Posterior cingulate gyrus (tissue), 11 donors: ENCODE results near the gene BICD1.
"Not testable (repeated sequence)": the region's sequence is repeated elsewhere in the genome, so short reads cannot be mapped to it uniquely, and the experiment has no call there.

Experiments
- DNase-seq, 10 donors: peaks; one replicate each; pipeline versions ENCODE4 v3.0.0 to v3.0.0-alpha.2; 2020 to 2021; ENCODE audit warnings: mixed read lengths in 3 of 10
- intact Hi-C: fragments of 100-400 bp; cut with DNase I; formaldehyde crosslinking; loops from one replicate; pipeline ENCODE4 v1.15.1; 2023

The BICD1 gene

DNA sequence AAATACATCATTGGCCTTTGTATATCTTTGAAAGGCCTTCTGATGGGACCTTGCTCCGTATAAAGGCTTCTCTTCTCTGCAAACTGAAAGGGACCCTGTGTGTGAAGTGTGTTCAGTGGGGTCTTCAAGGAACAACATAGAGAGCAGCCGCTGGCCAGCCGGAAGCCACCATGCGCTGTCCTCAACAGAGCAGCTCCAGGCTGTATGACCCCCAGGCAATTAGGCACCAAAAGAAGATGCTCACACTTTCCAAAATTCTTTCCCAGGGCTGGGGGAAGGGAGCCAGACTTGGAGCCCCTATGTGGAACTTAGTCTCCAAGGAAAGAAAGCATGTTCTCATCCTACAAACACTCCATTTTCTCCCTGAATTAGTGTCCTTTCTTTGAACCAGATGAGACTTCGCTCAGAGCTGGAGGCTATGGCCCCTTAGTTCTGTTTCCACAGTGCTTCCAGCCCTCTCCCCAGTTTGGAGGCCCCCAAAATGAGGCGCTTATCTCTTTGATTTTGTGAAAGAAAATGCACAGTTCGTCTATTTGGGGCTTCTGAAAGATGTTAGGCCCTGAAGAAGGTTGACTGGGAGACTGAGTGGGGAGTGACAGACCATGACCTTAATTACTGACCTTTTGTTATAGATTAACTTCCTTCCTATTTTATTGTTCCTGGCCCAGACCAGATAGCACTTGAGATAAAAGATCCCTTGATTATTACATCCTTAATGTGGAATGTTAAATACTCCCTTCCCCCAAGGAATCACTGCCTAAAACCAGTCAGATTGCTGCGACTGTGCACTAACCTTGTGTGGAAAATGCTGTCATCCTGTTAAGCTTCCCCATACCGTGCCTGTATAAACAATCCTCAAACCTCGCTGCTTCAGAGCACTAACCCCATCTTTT lies 164.4 kb downstream of the BICD1 start:
- peak in 5 of 10 donors; percentile 16 to 82 (median 35) for DNase-seq
- intact Hi-C loops = no loop called here

DNA sequence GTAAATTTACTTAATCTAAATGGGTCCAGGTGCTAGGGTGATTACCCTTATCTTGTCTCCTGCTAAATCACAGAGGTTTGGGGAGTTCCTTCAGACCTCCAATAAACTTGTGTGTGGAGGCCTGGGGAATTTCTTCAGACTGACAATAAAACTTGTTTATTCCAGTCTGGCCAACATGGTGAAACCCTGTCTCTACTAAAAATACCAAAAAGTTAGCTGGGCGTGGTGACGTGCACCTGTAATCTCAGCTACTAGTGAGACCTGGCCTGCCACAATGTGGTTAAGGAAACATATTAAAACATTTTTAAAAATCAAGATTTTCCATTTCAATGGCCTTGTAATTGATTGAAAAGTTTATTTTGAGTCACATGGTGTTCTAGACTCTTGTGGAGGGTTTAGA lies 165.8 kb downstream of the BICD1 start:
- no peak for DNase-seq
- intact Hi-C loops = no loop called here

DNA sequence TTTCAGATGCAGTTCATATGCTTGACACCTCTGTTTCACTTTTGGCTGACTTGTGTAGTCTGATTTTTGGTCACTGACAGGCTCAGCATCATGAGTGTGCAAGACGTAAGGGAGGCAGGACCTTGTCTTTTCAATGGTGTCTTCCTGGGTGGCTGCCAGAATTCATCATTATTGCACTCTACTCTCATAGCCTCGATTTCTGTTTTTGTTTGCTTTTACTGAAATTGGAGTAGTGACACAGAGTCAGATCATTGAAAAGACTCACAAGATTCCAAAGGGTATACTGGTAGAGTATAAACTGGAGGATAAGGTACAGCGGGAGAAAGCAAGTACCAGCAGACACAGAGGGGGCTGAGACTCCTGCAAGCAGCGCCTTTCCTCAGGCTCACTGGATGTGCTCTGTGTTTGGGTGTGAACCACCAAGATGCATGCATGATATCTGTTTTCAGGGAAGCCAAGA lies 166.4 kb downstream of the BICD1 start:
- no peak for DNase-seq
- intact Hi-C loops = no loop called here

GRCh38 chr12:32273712-32274111 lies 167.1 kb downstream of the BICD1 start:
- intact Hi-C loops = no loop called here
- no peak for DNase-seq

GRCh38 chr12:32274665-32275064 lies 168.0 kb downstream of the BICD1 start:
- no peak for DNase-seq
- intact Hi-C loops = no loop called here

DNA sequence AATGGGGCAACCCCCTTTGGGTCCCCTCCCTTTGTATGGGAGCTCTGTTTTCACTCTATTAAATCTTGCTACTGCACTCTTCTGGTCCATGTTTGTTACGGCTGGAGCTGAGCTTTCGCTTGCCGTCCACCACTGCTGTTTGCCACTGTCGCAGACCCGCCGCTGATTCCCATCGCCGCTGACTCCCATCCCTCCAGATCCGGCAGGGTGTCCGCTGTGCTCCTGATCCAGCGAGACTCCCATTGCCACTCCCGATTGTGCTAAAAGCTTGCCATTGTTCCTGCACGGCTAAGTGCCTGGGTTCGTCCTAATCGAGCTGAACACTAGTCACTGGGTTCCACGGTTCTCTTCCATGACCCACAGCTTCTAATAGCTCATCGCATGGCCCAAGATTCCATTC lies 168.9 kb downstream of the BICD1 start:
- intact Hi-C loops, DNase-seq: not testable (repeated sequence)

DNA sequence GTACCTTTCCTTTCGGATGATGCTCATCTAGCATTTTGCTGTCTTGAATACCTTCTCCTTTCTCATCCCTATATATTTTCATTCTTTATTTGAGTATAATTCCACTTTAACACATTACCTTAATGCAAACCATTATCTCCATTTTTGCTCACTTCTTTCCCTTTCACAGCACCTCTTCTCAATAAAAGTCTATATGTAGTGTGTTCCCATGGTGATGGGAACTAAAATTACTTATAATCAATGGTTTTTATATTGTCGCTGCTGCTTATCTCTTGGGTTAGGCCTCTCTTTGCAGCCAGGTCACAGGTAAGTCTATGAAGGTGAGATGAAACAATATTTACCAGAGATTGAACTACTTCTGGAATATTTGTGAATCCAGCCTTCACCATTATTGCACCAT lies 171.1 kb downstream of the BICD1 start:
- intact Hi-C loops = no loop called here
- no peak for DNase-seq

- no peak for DNase-seq
- intact Hi-C loops = no loop called here
These were observed 174.5 kb downstream of the BICD1 start for GRCh38 chr12:32281098-32281497.

- intact Hi-C loops = no loop called here
- no peak for DNase-seq
These were observed 177.9 kb downstream of the BICD1 start for GRCh38 chr12:32284561-32284960.

- intact Hi-C loops = no loop called here
- no peak for DNase-seq
These were observed 178.4 kb downstream of the BICD1 start for GRCh38 chr12:32285021-32285420.

GRCh38 chr12:32285489-32285888 lies 178.8 kb downstream of the BICD1 start:
- intact Hi-C loops = no loop called here
- DNase-seq = no peak

GRCh38 chr12:32290411-32290810 lies 183.8 kb downstream of the BICD1 start:
- no peak for DNase-seq
- intact Hi-C loops = no loop called here

DNA sequence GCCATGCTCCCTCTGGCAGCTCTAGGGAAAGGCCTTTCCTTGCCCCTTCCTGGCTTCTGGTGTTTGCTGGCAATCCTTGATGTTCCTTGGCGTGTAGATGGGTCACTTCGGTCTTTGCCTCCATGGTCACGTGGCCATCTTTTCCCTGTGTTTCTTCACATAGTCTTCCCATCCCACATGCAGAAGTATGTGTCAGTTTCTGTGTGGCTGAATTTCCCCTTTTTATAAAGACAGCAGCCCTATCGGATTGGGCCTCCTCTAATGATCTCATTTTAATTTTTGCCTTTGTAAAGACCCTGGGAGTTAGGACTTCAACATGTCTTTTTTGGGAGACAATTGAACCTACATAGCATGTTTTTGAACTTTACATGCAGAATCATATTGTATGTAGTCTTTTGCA lies 185.5 kb downstream of the BICD1 start:
- intact Hi-C loops = no loop called here
- DNase-seq = no peak

DNA sequence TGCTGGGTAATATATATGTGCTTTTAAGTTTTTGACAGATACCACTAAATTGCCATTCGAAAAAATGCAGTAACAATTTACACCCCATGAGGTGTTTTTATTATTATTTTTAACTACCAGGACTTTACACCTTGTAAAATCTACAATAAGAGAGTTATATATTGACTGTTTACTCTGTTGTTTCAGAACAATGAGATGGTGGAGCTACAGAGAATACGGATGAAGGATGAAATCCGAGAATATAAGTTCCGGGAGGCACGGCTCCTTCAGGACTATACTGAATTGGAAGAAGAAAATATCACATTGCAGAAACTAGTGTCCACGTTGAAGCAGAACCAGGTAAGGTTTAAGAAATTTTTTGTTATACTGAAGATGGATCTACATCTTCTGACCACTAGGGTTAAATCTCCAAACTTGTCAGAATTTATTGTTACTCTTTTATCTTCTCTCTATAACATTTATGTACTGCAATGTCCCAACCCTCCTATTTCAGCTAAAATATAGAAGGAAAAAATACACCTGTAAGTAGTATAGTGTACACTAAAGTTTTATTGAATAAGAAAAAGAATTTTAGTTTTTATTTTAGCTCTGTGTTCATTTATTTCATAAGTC lies 187.3 kb downstream of the BICD1 start:
- no peak for DNase-seq
- intact Hi-C loops = no loop called here

DNA sequence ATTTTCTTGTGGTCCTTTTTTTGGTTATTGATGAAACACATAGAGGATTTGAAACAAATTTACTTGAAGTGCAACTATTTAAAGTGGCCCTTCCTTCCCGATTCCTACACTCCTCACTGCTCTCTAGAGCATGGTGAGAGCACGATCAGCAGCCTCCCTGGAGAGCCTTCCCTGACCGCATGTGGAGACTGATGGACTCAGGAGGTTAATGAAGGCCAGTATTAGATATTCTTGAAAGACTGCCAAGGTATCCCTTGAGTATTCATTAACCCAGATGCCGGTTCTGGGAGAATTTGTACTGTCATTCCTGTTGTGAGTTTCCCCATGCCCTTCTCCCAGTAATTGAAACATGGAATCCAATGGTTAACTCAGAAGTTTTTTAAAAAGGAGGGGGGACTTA lies 189.9 kb downstream of the BICD1 start:
- no peak for DNase-seq
- intact Hi-C loops = no loop called here

DNA sequence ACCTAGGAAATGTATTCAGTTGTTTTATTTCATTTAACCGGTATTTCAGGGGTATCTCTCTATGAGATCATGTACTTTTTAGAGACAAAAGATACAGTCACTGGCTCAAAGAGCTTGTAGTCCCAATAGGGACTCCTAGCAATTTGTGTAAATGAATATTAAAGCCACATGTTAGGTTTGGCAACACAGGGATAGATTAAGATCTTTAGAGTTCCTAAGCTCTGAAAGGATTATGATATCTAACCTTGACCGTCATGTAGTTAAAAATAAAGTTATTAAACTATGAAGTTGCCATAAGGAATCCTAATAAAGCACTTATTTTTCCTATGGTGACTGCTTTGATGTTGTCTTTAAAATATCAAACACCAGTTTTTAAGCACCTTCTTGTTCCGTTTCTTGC lies 192.3 kb downstream of the BICD1 start:
- intact Hi-C loops = no loop called here
- no peak for DNase-seq

DNA sequence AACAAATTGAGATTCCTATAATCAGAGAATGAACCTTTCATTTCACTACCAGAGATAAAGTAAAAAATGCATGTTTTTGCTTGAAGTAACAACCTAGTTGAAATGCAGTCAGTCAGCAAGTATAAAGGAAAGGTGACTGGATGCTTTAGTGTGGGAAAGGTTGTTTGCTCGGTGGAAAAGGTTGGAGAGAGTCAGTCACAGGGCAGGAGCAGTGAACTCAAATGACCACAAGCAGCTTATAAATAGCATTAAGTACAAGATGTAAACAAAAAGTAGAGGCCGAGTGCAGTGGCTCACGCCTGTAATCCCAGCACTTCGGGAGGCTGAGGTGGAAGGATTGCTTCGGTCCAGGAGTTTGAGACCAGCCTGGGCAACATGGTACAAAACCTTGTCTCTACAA lies 194.6 kb downstream of the BICD1 start:
- intact Hi-C loops = loop anchor here (10.0 kb wide), 1 partner anchor 346 kb away; the partner anchor contains the start of gene RESF1

DNA sequence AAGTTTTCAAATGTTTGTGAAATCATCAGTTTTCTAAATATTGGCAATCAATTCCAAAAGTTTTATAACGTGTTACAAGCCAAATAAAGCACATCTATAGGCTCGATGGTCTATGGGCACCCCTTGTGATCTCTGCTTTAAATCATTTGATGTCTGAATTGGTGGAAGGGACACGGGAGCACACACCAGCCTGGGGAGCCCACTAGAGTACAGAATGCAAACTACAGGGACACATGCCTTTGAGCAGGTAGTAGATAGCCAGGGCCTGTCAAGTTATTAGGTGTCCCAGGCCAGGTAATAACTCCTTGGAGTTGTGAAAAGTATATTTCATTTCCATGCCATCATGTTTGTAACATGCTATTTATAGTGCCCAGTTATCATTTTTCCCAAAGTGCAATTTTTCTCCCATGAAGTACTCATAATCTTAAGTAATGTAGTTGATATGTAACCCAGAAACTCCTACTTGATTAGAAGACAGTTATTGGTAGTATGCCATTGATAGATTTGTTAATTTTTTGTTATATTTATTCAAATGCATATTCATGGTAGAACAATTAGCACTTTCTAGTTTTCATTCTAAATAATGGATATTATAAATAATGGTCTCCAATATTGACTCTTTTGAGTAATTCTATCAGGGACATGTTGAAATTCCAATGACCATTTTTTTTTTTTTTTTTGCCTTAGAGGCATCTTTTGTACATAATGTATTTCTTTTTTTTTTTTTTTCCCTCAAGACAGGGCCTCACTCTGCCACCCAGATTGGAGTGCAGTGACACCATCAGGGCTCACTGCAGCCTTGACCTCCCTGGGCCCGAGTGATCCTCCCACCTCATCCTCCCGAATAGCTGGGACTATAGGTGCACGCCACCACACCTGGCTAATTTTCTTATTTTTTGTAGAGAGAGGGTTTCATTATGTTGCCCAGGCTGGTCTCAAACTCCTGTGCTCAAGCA lies 195.8 kb downstream of the BICD1 start:
- DNase-seq = peak in 1 of 10 donors; percentile 5
- intact Hi-C loops = loop anchor here (1.0 to 10.0 kb wide), 2 partner anchors 242 to 348 kb away; partner anchors contain the start of gene RESF1

More for the DNA sequence above, 194.6 kb downstream of the BICD1 start:
- DNase-seq = no peak

- intact Hi-C loops = loop anchor here (10.0 kb wide), 1 partner anchor 348 kb away; the partner anchor contains the start of gene RESF1
- no peak for DNase-seq
These were observed 196.5 kb downstream of the BICD1 start for GRCh38 chr12:32303174-32303549.

DNA sequence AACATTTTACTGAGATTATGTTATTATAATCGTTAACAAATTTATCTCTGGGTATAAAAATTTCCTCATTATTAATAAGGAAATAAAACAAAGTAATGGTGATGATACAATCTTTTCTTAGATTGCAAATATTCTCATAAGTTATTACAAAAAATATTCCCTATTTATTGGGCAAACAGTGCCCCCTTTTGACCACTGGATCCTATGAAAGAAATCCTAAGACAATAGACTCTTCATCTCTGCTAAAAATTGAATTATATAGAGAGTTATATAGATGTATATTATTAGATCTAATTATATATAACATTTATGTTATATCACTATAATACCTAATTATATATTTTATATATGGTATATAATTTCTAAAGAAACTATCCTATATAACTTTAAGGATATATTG lies 198.5 kb downstream of the BICD1 start:
- intact Hi-C loops = loop anchor here (1.0 to 10.0 kb wide), 2 partner anchors 350 to 652 kb away; partner anchors contain the start of gene RESF1
- DNase-seq = no peak
